Activated T-cell treated with anti-CD3 and anti-CD28 coated beads for 1 hour (primary cell): ENCODE measurements around the gene TOM1L2.
A peak's percentile ranks its signal among the peaks of the same experiment; 100 is the strongest.

Source experiments
- DNase-seq: peaks from one replicate; pipeline ENCODE4 v3.0.0-alpha.2; 2020; ENCODE audit warnings: low read depth

The TOM1L2 gene

GRCh38 chr17:17898673-17899072, 73.5 kb downstream of the TOM1L2 start:
- no peak for DNase-seq

- no peak for DNase-seq
Measured at GRCh38 chr17:17897442-17897841, 74.8 kb downstream of the TOM1L2 start.

- DNase-seq, result no peak
Measured at GRCh38 chr17:17896746-17897145, 75.5 kb downstream of the TOM1L2 start.

GRCh38 chr17:17893801-17894644, 78.2 kb downstream of the TOM1L2 start:
- no peak for DNase-seq

GRCh38 chr17:17892731-17893130, 79.5 kb downstream of the TOM1L2 start:
- no peak for DNase-seq

GRCh38 chr17:17892009-17892408, 80.2 kb downstream of the TOM1L2 start:
- DNase-seq, result no peak

GRCh38 chr17:17890773-17891759, 81.1 kb downstream of the TOM1L2 start:
- DNase-seq, result peak; percentile 36

GRCh38 chr17:17889922-17890321, 82.3 kb downstream of the TOM1L2 start:
- DNase-seq, result no peak

- no peak for DNase-seq
Measured at GRCh38 chr17:17888821-17889220, 83.4 kb downstream of the TOM1L2 start.

GRCh38 chr17:17888371-17888770, 83.8 kb downstream of the TOM1L2 start:
- DNase-seq, result no peak

- no peak for DNase-seq
Measured at GRCh38 chr17:17887752-17888304, 84.4 kb downstream of the TOM1L2 start.

- no peak for DNase-seq
Measured at GRCh38 chr17:17886726-17887125, 85.5 kb downstream of the TOM1L2 start.

GRCh38 chr17:17886226-17886625, 86.0 kb downstream of the TOM1L2 start:
- no peak for DNase-seq

GRCh38 chr17:17884391-17885357, 87.5 kb downstream of the TOM1L2 start:
- DNase-seq, result no peak

- no peak for DNase-seq
Measured at GRCh38 chr17:17883801-17884200, 88.4 kb downstream of the TOM1L2 start.

- DNase-seq, result no peak
Measured at GRCh38 chr17:17882082-17882581, 90.1 kb downstream of the TOM1L2 start.

- DNase-seq, result no peak
Measured at GRCh38 chr17:17880577-17881196, 91.5 kb downstream of the TOM1L2 start.

- DNase-seq, result no peak
Measured at GRCh38 chr17:17877529-17878358, 94.5 kb downstream of the TOM1L2 start.

GRCh38 chr17:17876959-17877528, 95.2 kb downstream of the TOM1L2 start:
- DNase-seq, result no peak
